NAMALWA (cell line): ENCODE measurements around the gene RHOBTB1.
"Not testable (repeated sequence)": the region's sequence is repeated elsewhere in the genome, so short reads cannot be mapped to it uniquely, and the experiment has no call there.

Experiments
- DNase-seq: peaks from one replicate; pipeline ENCODE4 v3.0.0-alpha.2; 2015; ENCODE audit warnings: low spot score

The RHOBTB1 gene

GRCh38 chr10:60906825-60907224, 37.2 kb downstream of the RHOBTB1 start:
- DNase-seq: not testable (repeated sequence)

GRCh38 chr10:60906411-60906810, 37.6 kb downstream of the RHOBTB1 start:
- DNase-seq: no peak

GRCh38 chr10:60905580-60905979, 38.4 kb downstream of the RHOBTB1 start:
- DNase-seq: no peak

- DNase-seq: no peak
Measured at GRCh38 chr10:60903096-60903495, 40.9 kb downstream of the RHOBTB1 start.

GRCh38 chr10:60901561-60902235, 42.3 kb downstream of the RHOBTB1 start:
- no peak for DNase-seq

GRCh38 chr10:60899266-60899665, 44.7 kb downstream of the RHOBTB1 start:
- no peak for DNase-seq

GRCh38 chr10:60898321-60898720, 45.7 kb downstream of the RHOBTB1 start:
- DNase-seq: no peak

GRCh38 chr10:60896810-60897209, 47.2 kb downstream of the RHOBTB1 start:
- no peak for DNase-seq

GRCh38 chr10:60896033-60896432, 48.0 kb downstream of the RHOBTB1 start:
- DNase-seq: no peak

GRCh38 chr10:60894786-60895185, 49.2 kb downstream of the RHOBTB1 start:
- no peak for DNase-seq

- no peak for DNase-seq
Measured at GRCh38 chr10:60893231-60893630, 50.8 kb downstream of the RHOBTB1 start.

- DNase-seq: no peak
Measured at GRCh38 chr10:60892571-60892970, 51.4 kb downstream of the RHOBTB1 start.

- no peak for DNase-seq
Measured at GRCh38 chr10:60890811-60891210, 53.2 kb downstream of the RHOBTB1 start.

GRCh38 chr10:60883187-60883586, 60.8 kb downstream of the RHOBTB1 start:
- peak; percentile 46 for DNase-seq

GRCh38 chr10:60878224-60878623, 65.8 kb downstream of the RHOBTB1 start:
- DNase-seq: no peak

- no peak for DNase-seq
Measured at GRCh38 chr10:60877777-60878120, 66.2 kb downstream of the RHOBTB1 start.

GRCh38 chr10:60877061-60877776, 66.8 kb downstream of the RHOBTB1 start:
- no peak for DNase-seq

GRCh38 chr10:60873758-60874157, 70.2 kb downstream of the RHOBTB1 start:
- DNase-seq: no peak

GRCh38 chr10:60872451-60872850, 71.5 kb downstream of the RHOBTB1 start:
- no peak for DNase-seq

- DNase-seq: no peak
Measured at GRCh38 chr10:60871215-60871614, 72.8 kb downstream of the RHOBTB1 start.

GRCh38 chr10:60870803-60871202, 73.2 kb downstream of the RHOBTB1 start:
- DNase-seq: no peak

GRCh38 chr10:60870416-60870728, 73.6 kb downstream of the RHOBTB1 start:
- no peak for DNase-seq

- no peak for DNase-seq
Measured at GRCh38 chr10:60869652-60870415, 74.2 kb downstream of the RHOBTB1 start.
